Measurements from ENCODE around the gene NRP2.

DNA sequence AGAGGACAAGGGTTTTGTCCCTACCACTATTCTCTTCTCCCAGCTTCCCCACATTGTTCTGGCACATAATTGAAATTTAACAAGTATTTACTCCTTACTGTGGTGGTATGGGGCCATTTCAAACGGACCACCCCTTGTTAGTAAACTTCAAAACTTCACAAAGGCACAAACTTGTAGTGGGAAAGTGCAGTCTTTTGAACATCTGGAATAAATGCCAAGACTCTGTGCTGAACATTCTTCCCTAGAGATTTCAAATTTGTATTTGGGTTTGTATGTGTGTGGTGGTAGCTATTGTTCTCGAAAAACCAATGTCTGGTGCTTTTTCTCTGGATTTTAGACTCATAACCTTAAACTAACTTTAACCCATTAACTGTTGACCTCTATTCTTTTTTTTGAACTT lies 151.6 kb downstream of the NRP2 start:
- TF ChIP-seq GATA3 (IDR thresholded peaks at IDR 0.05; ENCODE audit: low read depth, low read length) (no peak), GATA2 (IDR thresholded peaks at IDR 0.05; ENCODE audit: low read depth, low read length) (no peak)
